Measurements from ENCODE around the gene RGS17. TPM values are rescaled to one million over a fixed set of nuclear protein-coding genes. Genes with fewer than 3 reads are reported as not detected.
A peak's percentile ranks its signal among the peaks of the same experiment; 100 is the strongest.
"Not testable (repeated sequence)": the region's sequence is repeated elsewhere in the genome, so short reads cannot be mapped to it uniquely, and the experiment has no call there.

The RGS17 gene
- total RNA-seq, 1 experiment from 2014 or later: 1.5 TPM

GRCh38 chr6:153125032-153125431, 6.0 kb downstream of the RGS17 start:
- DNase-seq (ENCODE audit: low spot score): no peak

GRCh38 chr6:153123801-153124200, 7.3 kb downstream of the RGS17 start:
- no peak for DNase-seq (ENCODE audit: low spot score)

- no peak for DNase-seq (ENCODE audit: low spot score)
Observed at GRCh38 chr6:153121311-153121710, 9.8 kb downstream of the RGS17 start.

- DNase-seq (ENCODE audit: low spot score): no peak
Observed at GRCh38 chr6:153117986-153118879, 12.8 kb downstream of the RGS17 start.

GRCh38 chr6:153111082-153111481, 20.0 kb downstream of the RGS17 start:
- DNase-seq (ENCODE audit: low spot score): not testable (repeated sequence)

GRCh38 chr6:153110612-153111011, 20.5 kb downstream of the RGS17 start:
- DNase-seq (ENCODE audit: low spot score): not testable (repeated sequence)

GRCh38 chr6:153108315-153108714, 22.8 kb downstream of the RGS17 start:
- no peak for DNase-seq (ENCODE audit: low spot score)

GRCh38 chr6:153106021-153106420, 25.1 kb downstream of the RGS17 start:
- DNase-seq (ENCODE audit: low spot score): no peak

GRCh38 chr6:153104220-153104619, 26.9 kb downstream of the RGS17 start:
- DNase-seq (ENCODE audit: low spot score): no peak

GRCh38 chr6:153103319-153103655, 27.8 kb downstream of the RGS17 start:
- DNase-seq (ENCODE audit: low spot score): no peak

- no peak for DNase-seq (ENCODE audit: low spot score)
Observed at GRCh38 chr6:153102605-153103318, 28.3 kb downstream of the RGS17 start.

GRCh38 chr6:153101461-153101860, 29.6 kb downstream of the RGS17 start:
- no peak for DNase-seq (ENCODE audit: low spot score)

- DNase-seq (ENCODE audit: low spot score): no peak
Observed at GRCh38 chr6:153099636-153100035, 31.4 kb downstream of the RGS17 start.

- DNase-seq (ENCODE audit: low spot score): no peak
Observed at GRCh38 chr6:153096792-153097191, 34.3 kb downstream of the RGS17 start.

GRCh38 chr6:153096031-153096430, 35.1 kb downstream of the RGS17 start:
- no peak for DNase-seq (ENCODE audit: low spot score)

GRCh38 chr6:153092082-153093013, 38.7 kb downstream of the RGS17 start:
- DNase-seq (ENCODE audit: low spot score): peak; percentile 76

GRCh38 chr6:153090241-153090930, 40.7 kb downstream of the RGS17 start:
- peak; percentile 54 for DNase-seq (ENCODE audit: low spot score)

- no peak for DNase-seq (ENCODE audit: low spot score)
Observed at GRCh38 chr6:153088796-153089195, 42.3 kb downstream of the RGS17 start.

GRCh38 chr6:153087436-153087835, 43.6 kb downstream of the RGS17 start:
- DNase-seq (ENCODE audit: low spot score): no peak

GRCh38 chr6:153086225-153086990, 44.7 kb downstream of the RGS17 start:
- DNase-seq (ENCODE audit: low spot score): no peak

- no peak for DNase-seq (ENCODE audit: low spot score)
Observed at GRCh38 chr6:153085239-153085638, 45.8 kb downstream of the RGS17 start.
